Measurements from ENCODE around the gene ZNF385C.
"Not testable (repeated sequence)": the region's sequence is repeated elsewhere in the genome, so short reads cannot be mapped to it uniquely, and the experiment has no call there.

ZNF385C gene

GRCh38 chr17:42010266-42010680 is 88.0 kb downstream of the ZNF385C start:
- DNase-seq (ENCODE audit: low read depth); H3K4me3 ChIP-seq (ENCODE audit: low read depth, low read length): not testable (repeated sequence)

GRCh38 chr17:42009170-42009569 is 89.1 kb downstream of the ZNF385C start:
- no peak for DNase-seq (ENCODE audit: low read depth)
- no peak overlapping the region for H3K4me3 ChIP-seq (ENCODE audit: low read depth, low read length)

GRCh38 chr17:42005166-42005565 is 93.1 kb downstream of the ZNF385C start:
- no peak for DNase-seq (ENCODE audit: low read depth)
- H3K4me3 ChIP-seq (ENCODE audit: low read depth, low read length): no peak overlapping the region

- no peak overlapping the region for H3K4me3 ChIP-seq (ENCODE audit: low read depth, low read length)
- no peak for DNase-seq (ENCODE audit: low read depth)
Observed at GRCh38 chr17:42002792-42003301, 95.4 kb downstream of the ZNF385C start.

- DNase-seq (ENCODE audit: low read depth): no peak
- H3K4me3 ChIP-seq (ENCODE audit: low read depth, low read length): no peak overlapping the region
Observed at GRCh38 chr17:42002175-42002791, 96.0 kb downstream of the ZNF385C start.

GRCh38 chr17:42001729-42002128 is 96.5 kb downstream of the ZNF385C start:
- no peak for DNase-seq (ENCODE audit: low read depth)
- no peak overlapping the region for H3K4me3 ChIP-seq (ENCODE audit: low read depth, low read length)

GRCh38 chr17:42000413-42001133 is 97.7 kb downstream of the ZNF385C start:
- H3K4me3 ChIP-seq (ENCODE audit: low read depth, low read length): no peak overlapping the region
- no peak for DNase-seq (ENCODE audit: low read depth)

GRCh38 chr17:41998497-41998896 is 99.8 kb downstream of the ZNF385C start:
- no peak overlapping the region for H3K4me3 ChIP-seq (ENCODE audit: low read depth, low read length)
- DNase-seq (ENCODE audit: low read depth): no peak

GRCh38 chr17:41996855-41997164 is 101.5 kb downstream of the ZNF385C start:
- DNase-seq (ENCODE audit: low read depth): no peak
- no peak overlapping the region for H3K4me3 ChIP-seq (ENCODE audit: low read depth, low read length)

GRCh38 chr17:41992576-41992975 is 105.7 kb downstream of the ZNF385C start:
- H3K4me3 ChIP-seq (ENCODE audit: low read depth, low read length): no peak overlapping the region
- DNase-seq (ENCODE audit: low read depth): no peak

GRCh38 chr17:41989702-41990419 is 108.4 kb downstream of the ZNF385C start:
- no peak for DNase-seq (ENCODE audit: low read depth)
- no peak overlapping the region for H3K4me3 ChIP-seq (ENCODE audit: low read depth, low read length)

- DNase-seq (ENCODE audit: low read depth): no peak
- H3K4me3 ChIP-seq (ENCODE audit: low read depth, low read length): no peak overlapping the region
Observed at GRCh38 chr17:41988418-41988817, 109.9 kb downstream of the ZNF385C start.

- no peak for DNase-seq (ENCODE audit: low read depth)
- no peak overlapping the region for H3K4me3 ChIP-seq (ENCODE audit: low read depth, low read length)
Observed at GRCh38 chr17:41987642-41988041, 110.6 kb downstream of the ZNF385C start.

GRCh38 chr17:41986634-41987033 is 111.6 kb downstream of the ZNF385C start:
- DNase-seq (ENCODE audit: low read depth): no peak
- H3K4me3 ChIP-seq (ENCODE audit: low read depth, low read length): no peak overlapping the region

GRCh38 chr17:41985919-41986318 is 112.4 kb downstream of the ZNF385C start:
- H3K4me3 ChIP-seq (ENCODE audit: low read depth, low read length): no peak overlapping the region
- DNase-seq (ENCODE audit: low read depth): no peak

GRCh38 chr17:41984454-41984853 is 113.8 kb downstream of the ZNF385C start:
- no peak for DNase-seq (ENCODE audit: low read depth)
- H3K4me3 ChIP-seq (ENCODE audit: low read depth, low read length): no peak overlapping the region

GRCh38 chr17:41982026-41982760 is 116.1 kb downstream of the ZNF385C start:
- DNase-seq (ENCODE audit: low read depth): no peak
- H3K4me3 ChIP-seq (ENCODE audit: low read depth, low read length): no peak overlapping the region

GRCh38 chr17:41977991-41978390 is 120.3 kb downstream of the ZNF385C start:
- no peak for DNase-seq (ENCODE audit: low read depth)
- H3K4me3 ChIP-seq (ENCODE audit: low read depth, low read length): no peak overlapping the region

- no peak overlapping the region for H3K4me3 ChIP-seq (ENCODE audit: low read depth, low read length)
- no peak for DNase-seq (ENCODE audit: low read depth)
Observed at GRCh38 chr17:41976142-41976768, 122.0 kb downstream of the ZNF385C start.

All from skeletal muscle cell (primary cell).